K562 (cell line): ENCODE data around the gene ZNF613. TPM values are rescaled to one million over a fixed set of nuclear protein-coding genes. Genes with fewer than 3 reads are reported as not detected.

Source experiments
- BRF2 ChIP-seq: IDR thresholded peaks from 3 replicates; pipeline ENCODE4 v1.6.1; 2011; ENCODE audit warnings: borderline replicate concordance, mild to moderate bottlenecking; ENCODE audit not compliant: insufficient read length, insufficient read depth
- C11orf30 ChIP-seq: fragments of 450-650 bp; IDR thresholded peaks from 2 replicates; pipeline ENCODE4 v1.6.1; 2016; ENCODE audit warnings: low read depth, mild to moderate bottlenecking
- ETV1 ChIP-seq: fragments of 450-650 bp; conservative IDR thresholded peaks from 2 replicates; pipeline ENCODE4 v1.6.1; 2016; ENCODE audit warnings: missing genetic modification characterization, control low read depth, low read depth, missing compliant biosample characterization
- HDAC2 ChIP-seq: fragments of 450-650 bp; IDR thresholded peaks from 2 replicates; pipeline ENCODE4 v1.6.1; 2016; ENCODE audit warnings: mild to moderate bottlenecking
- IRF2 ChIP-seq: sonication (generic); formaldehyde crosslinking; IDR thresholded peaks from 2 replicates; pipeline ENCODE4 v1.8.1; 2022; ENCODE audit warnings: mild to moderate bottlenecking, missing genetic modification reagents
- LARP7 ChIP-seq: fragments of 450-650 bp; IDR thresholded peaks from 2 replicates; pipeline ENCODE4 v1.6.1; 2016
- NFRKB ChIP-seq: fragments of 450-650 bp; IDR thresholded peaks from 2 replicates; pipeline ENCODE4 v1.6.1; 2016; ENCODE audit warnings: low read depth
- PCBP1 ChIP-seq: fragments of 200-400 bp; formaldehyde crosslinking; IDR thresholded peaks from 2 replicates; pipeline ENCODE4 v1.6.1; 2018; ENCODE audit warnings: mild to moderate bottlenecking, low read depth, low read length; ENCODE audit not compliant: poor library complexity, severe bottlenecking
- POU5F1 ChIP-seq: fragments of 150-350 bp; IDR thresholded peaks from 2 replicates; pipeline ENCODE4 v1.6.1; 2014; ENCODE audit warnings: borderline replicate concordance, low read length, low read depth, mild to moderate bottlenecking; ENCODE audit not compliant: partially characterized antibody
- TAF15 ChIP-seq: fragments of 200-400 bp; formaldehyde crosslinking; IDR thresholded peaks from 2 replicates; pipeline ENCODE4 v1.6.1; 2017; ENCODE audit warnings: mild to moderate bottlenecking, low read depth, low read length, moderate library complexity
- TCF7L2 ChIP-seq: fragments of 150-350 bp; IDR thresholded peaks from 2 replicates; pipeline ENCODE4 v1.6.1; 2016; ENCODE audit warnings: low read depth, mild to moderate bottlenecking, low read length, moderate library complexity
- YY1 ChIP-seq, 3 experiments: IDR thresholded peaks; 2 replicates each; pipeline ENCODE4 v1.6.1; 2011; ENCODE audit warnings: low read length in 2 of 3, mild to moderate bottlenecking in 2 of 3, moderate library complexity in 2 of 3, borderline replicate concordance in 1 of 3, control low read depth in 1 of 3, low read depth in 1 of 3; ENCODE audit not compliant: insufficient read depth in 3 of 3, insufficient replicate concordance in 2 of 3, control insufficient read depth in 1 of 3, insufficient read length in 1 of 3; ENCODE audit errors: extremely low read depth in 1 of 3
- ZBTB49 ChIP-seq: sonication (generic); formaldehyde crosslinking; IDR thresholded peaks from 2 replicates; pipeline ENCODE4 v1.8.0; 2022; ENCODE audit warnings: missing genetic modification reagents, mild to moderate bottlenecking, borderline replicate concordance
- ZEB2 ChIP-seq: fragments of 450-650 bp; IDR thresholded peaks from 2 replicates; pipeline ENCODE4 v1.6.1; 2016
- ZFP36 ChIP-seq: fragments of 150-350 bp; IDR thresholded peaks from 2 replicates; pipeline ENCODE4 v1.6.1; 2018; ENCODE audit warnings: low read length, low read depth; ENCODE audit not compliant: partially characterized antibody
- ZNF436 ChIP-seq: fragments of 250-450, 450-650 bp; sonication (Bioruptor Pico); formaldehyde crosslinking; IDR thresholded peaks from 2 replicates; pipeline ENCODE4 v1.7.0; 2020; ENCODE audit warnings: mild to moderate bottlenecking
- ZNF57 ChIP-seq: fragments of 450-650 bp; formaldehyde crosslinking; IDR thresholded peaks from 2 replicates; pipeline ENCODE4 v1.4.0; 2020; ENCODE audit warnings: mild to moderate bottlenecking, moderate library complexity
- polyA plus RNA-seq, 8 experiments: library from polyadenylated mRNA; depleted of rRNA in 4 of 8; stranded (reverse) in 5 of 8; unstranded in 3 of 8; fragments of >200 nt; fragmentation: Nextera tagmentation in 2 of 8; fragmentation: Illumina TruSeq in 1 of 8; extraction: Ambion mirVana in 2 of 8; extraction: Trizol in 1 of 8; gene quantifications; 2 replicates each; pipeline versions ENCODE4 v1.2.1 to v1.2.3, GENCODE V29; 2011 to 2014; ENCODE audit warnings: inconsistent platforms in 1 of 8, missing spikeins in 1 of 8
- total RNA-seq, 7 experiments: library from RNA; depleted of rRNA in 6 of 7; stranded (reverse); fragments of >200 nt in 6 of 7; fragmentation: Illumina TruSeq in 2 of 7; extraction: Trizol in 2 of 7; gene quantifications; 2 replicates each; pipeline versions ENCODE4 v1.2.1 to v1.2.3, GENCODE V29; 2011 to 2021; ENCODE audit warnings: low replicate concordance in 1 of 7
- TF ChIP-seq, protein P1 (sequence below): sonication (generic); formaldehyde crosslinking; IDR thresholded peaks from 2 replicates; pipeline ENCODE4 v1.8.1; 2023; ENCODE audit warnings: mild to moderate bottlenecking, missing genetic modification reagents

Gene ZNF613
- total and polyA plus RNA-seq, 9 of the 15 experiments (the other 6 are each of a cell fraction or from before 2014, with no cell fraction given) = 2.1 to 4.5 (median 2.7) TPM

- no peak for TF ChIP-seq ZBTB49 (CRISPR knock-in tag)
- TF ChIP-seq ZNF57 (CRISPR knock-in tag) = no peak
- peak; percentile 97 for TF ChIP-seq TCF7L2
- TF ChIP-seq, protein P1, sequence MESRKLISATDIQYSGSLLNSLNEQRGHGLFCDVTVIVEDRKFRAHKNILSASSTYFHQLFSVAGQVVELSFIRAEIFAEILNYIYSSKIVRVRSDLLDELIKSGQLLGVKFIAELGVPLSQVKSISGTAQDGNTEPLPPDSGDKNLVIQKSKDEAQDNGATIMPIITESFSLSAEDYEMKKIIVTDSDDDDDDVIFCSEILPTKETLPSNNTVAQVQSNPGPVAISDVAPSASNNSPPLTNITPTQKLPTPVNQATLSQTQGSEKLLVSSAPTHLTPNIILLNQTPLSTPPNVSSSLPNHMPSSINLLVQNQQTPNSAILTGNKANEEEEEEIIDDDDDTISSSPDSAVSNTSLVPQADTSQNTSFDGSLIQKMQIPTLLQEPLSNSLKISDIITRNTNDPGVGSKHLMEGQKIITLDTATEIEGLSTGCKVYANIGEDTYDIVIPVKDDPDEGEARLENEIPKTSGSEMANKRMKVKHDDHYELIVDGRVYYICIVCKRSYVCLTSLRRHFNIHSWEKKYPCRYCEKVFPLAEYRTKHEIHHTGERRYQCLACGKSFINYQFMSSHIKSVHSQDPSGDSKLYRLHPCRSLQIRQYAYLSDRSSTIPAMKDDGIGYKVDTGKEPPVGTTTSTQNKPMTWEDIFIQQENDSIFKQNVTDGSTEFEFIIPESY (CRISPR knock-in tag) = peak; percentile 81
- no peak for TF ChIP-seq BRF2
- TF ChIP-seq POU5F1 = peak; percentile 94
- no peak for TF ChIP-seq IRF2 (CRISPR knock-in tag)
- TF ChIP-seq ETV1 (tag) = peak; percentile 53; the same call in 1 of the 2 replicates
- peak; percentile 96 to 100 (median 100) for TF ChIP-seq YY1 (IDR thresholded peaks at IDR 0.05; ENCODE audit: borderline replicate concordance in 1 of 3, control insufficient read depth in 1 of 3, extremely low read depth in 1 of 3, insufficient read depth in 3 of 3, insufficient read length in 1 of 3, insufficient replicate concordance in 2 of 3, low read depth in 1 of 3, low read length in 2 of 3)
- TF ChIP-seq C11orf30 = peak; percentile 42; the same call in 1 of the 2 replicates
- TF ChIP-seq LARP7 = no peak
- TF ChIP-seq TAF15 = no peak
- no peak for TF ChIP-seq NFRKB
- TF ChIP-seq ZNF436 (CRISPR knock-in tag) = no peak
- TF ChIP-seq PCBP1 = no peak
- no peak for TF ChIP-seq ZFP36
- no peak for TF ChIP-seq HDAC2
- TF ChIP-seq ZEB2 = no peak
These were observed 59.3 kb downstream of the ZNF613 start, which contains the start of gene ZNF350 (continued) for GRCh38 chr19:51986309-51987291.
